Left ventricle myocardium inferior (tissue), 1 donor: Measurements from ENCODE around the gene SAE1. TPM values are rescaled to one million over a fixed set of nuclear protein-coding genes. Genes with fewer than 3 reads are reported as not detected.

Experiments used
- DNase-seq: peaks from one replicate; pipeline ENCODE4 v3.0.0-alpha.2; 2020
- H3K27ac ChIP-seq: fragments of 200-600 bp; replicated peaks from 2 replicates; pipeline ENCODE4 v1.8.0; 2021
- H3K27me3 ChIP-seq: fragments of 200-600 bp; 2 replicates; pipeline ENCODE4 v1.8.0; 2021; ENCODE audit warnings: low read depth
- H3K36me3 ChIP-seq: fragments of 200-600 bp; 2 replicates; pipeline ENCODE4 v1.8.0; 2021
- H3K4me1 ChIP-seq: fragments of 200-600 bp; 2 replicates; pipeline ENCODE4 v1.8.0; 2021
- H3K4me3 ChIP-seq: fragments of 200-600 bp; 2 replicates; pipeline ENCODE4 v1.8.0; 2021; ENCODE audit warnings: mild to moderate bottlenecking, moderate library complexity
- H3K9me3 ChIP-seq: fragments of 200-600 bp; replicated peaks from 2 replicates; pipeline ENCODE4 v1.8.0; 2021
- CTCF ChIP-seq: fragments of 200-600 bp; IDR thresholded peaks from 2 replicates; pipeline ENCODE4 v1.8.0; 2021; ENCODE audit warnings: antibody characterized with exemption, mild to moderate bottlenecking, borderline replicate concordance
- intact Hi-C: fragments of 100-400 bp; cut with micrococcal nuclease; formaldehyde crosslinking; loops from one replicate; pipeline ENCODE4 v1.11.0; 2022
- total RNA-seq: library from RNA; stranded (reverse); fragmentation: NEBNext Ultra II Directional; extraction: Animal tissue kit (Norgen Biotek cat#: 25700); gene quantifications from one replicate; pipeline ENCODE4 v1.2.1, GENCODE V29; 2021
- donor health status: DM: no; HTN: yes; CAD: no; lungs with severe emphysema.

Gene SAE1
- total RNA-seq, 1 donor from 2014 or later = 42.5 TPM

- H3K27me3 ChIP-seq = no peaks in the 10 kb centered on the region
- peak overlapping the region; percentile 80 for H3K27ac ChIP-seq
- no peak overlapping the region for H3K4me3 ChIP-seq
- H3K4me1 ChIP-seq = peaks cover 70% of the 10 kb centered on the region
- no peak for TF ChIP-seq CTCF
- intact Hi-C loops = no loop called here
- DNase-seq = peak; percentile 77
- H3K36me3 ChIP-seq = peaks cover 25% of the 10 kb centered on the region
- H3K9me3 ChIP-seq = no peaks in the 10 kb centered on the region
These were observed 34.4 kb upstream of the SAE1 start for GRCh38 chr19:47096100-47096704.

- peak; percentile 40 for DNase-seq
- peaks cover 21% of the 10 kb centered on the region for H3K36me3 ChIP-seq
- no peaks in the 10 kb centered on the region for H3K27me3 ChIP-seq
- H3K4me1 ChIP-seq = peaks cover 74% of the 10 kb centered on the region
- TF ChIP-seq CTCF = no peak
- H3K4me3 ChIP-seq = no peak overlapping the region
- no peaks in the 10 kb centered on the region for H3K9me3 ChIP-seq
- intact Hi-C loops = no loop called here
- peak overlapping the region; percentile 80 for H3K27ac ChIP-seq
These were observed 33.9 kb upstream of the SAE1 start for GRCh38 chr19:47096721-47097120.

GRCh38 chr19:47097396-47098201 is 33.0 kb upstream of the SAE1 start:
- H3K27me3 ChIP-seq = no peaks in the 10 kb centered on the region
- H3K36me3 ChIP-seq = peaks cover 13% of the 10 kb centered on the region
- no peak for TF ChIP-seq CTCF
- DNase-seq = peak; percentile 50
- intact Hi-C loops = no loop called here
- peak overlapping the region; percentile 80 for H3K27ac ChIP-seq
- H3K9me3 ChIP-seq = no peaks in the 10 kb centered on the region
- peak overlapping the region; percentile 47 for H3K4me3 ChIP-seq
- H3K4me1 ChIP-seq = peaks cover 83% of the 10 kb centered on the region

- no peak for DNase-seq
These were observed 32.0 kb upstream of the SAE1 start for GRCh38 chr19:47098608-47099007.

GRCh38 chr19:47099576-47100050 is 31.0 kb upstream of the SAE1 start:
- intact Hi-C loops = no loop called here
- no peak overlapping the region for H3K27ac ChIP-seq
- no peak for DNase-seq

More at GRCh38 chr19:47098608-47099007, 32.0 kb upstream of the SAE1 start:
- Histone ChIP-seq H3K27me3 (no peaks in the 10 kb centered on the region), H3K4me3 (no peak overlapping the region), H3K4me1 (peaks cover 86% of the 10 kb centered on the region), H3K27ac (peak overlapping the region; percentile 80), H3K36me3 (peaks cover 9% of the 10 kb centered on the region), H3K9me3 (no peaks in the 10 kb centered on the region)
- intact Hi-C loops = no loop called here
- no peak for TF ChIP-seq CTCF

More at GRCh38 chr19:47099576-47100050, 31.0 kb upstream of the SAE1 start:
- peaks cover 84% of the 10 kb centered on the region for H3K4me1 ChIP-seq
- H3K36me3 ChIP-seq = no peaks in the 10 kb centered on the region
- no peak overlapping the region for H3K4me3 ChIP-seq
- no peaks in the 10 kb centered on the region for H3K9me3 ChIP-seq
- no peaks in the 10 kb centered on the region for H3K27me3 ChIP-seq
- no peak for TF ChIP-seq CTCF
